ENCODE measurements around the gene RFX2. TPM values are rescaled to one million over a fixed set of nuclear protein-coding genes. Genes with fewer than 3 reads are reported as not detected.

RFX2 gene
- polyA plus RNA-seq, 2 donors, result 5.3 to 8.8 TPM

DNA sequence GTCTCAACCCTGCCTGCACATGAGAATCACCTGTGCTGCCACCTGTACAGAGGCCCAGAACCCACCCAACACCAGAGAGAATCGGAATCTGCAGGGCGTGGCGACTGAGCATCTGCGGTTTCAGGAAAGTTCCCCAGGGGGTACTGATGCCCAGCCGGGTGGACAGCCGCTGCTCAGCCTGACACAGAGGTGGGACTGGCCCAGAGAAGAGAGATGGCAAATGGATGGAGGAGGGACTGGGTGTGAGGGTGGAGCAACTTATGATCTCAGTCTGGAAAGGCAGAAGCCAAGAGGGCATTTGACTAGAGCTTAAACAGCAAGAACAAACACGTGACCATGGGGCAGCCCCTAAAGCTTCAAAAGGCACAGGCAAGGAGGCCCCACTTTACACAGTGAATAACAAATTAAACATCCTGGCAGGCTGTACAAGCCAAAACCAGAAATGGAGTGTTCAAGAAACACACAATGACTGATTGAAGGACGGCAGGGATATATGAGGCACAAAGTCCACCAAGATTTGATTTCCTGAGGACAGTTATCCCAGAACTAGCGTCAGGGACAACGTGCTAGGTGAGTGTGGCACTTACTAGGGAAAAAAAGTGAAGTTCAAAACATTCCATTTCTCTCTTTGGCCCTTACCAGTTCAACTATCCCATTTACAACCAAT lies 135.4 kb downstream of the RFX2 start:
- Histone ChIP-seq H3K27me3 (ENCODE audit: control insufficient read depth in 1 of 2, insufficient read depth in 2 of 2, low read length in 2 of 2) (no peaks in the 10 kb centered on the region), H3K27ac (ENCODE audit: low read depth in 2 of 2, low read length in 1 of 2) (no peak overlapping the region), H3K36me3 (ENCODE audit: control insufficient read depth in 2 of 2, insufficient read depth in 2 of 2, low read length in 1 of 2) (peaks cover 10 to 11% of the 10 kb centered on the region in 2 donors), H3K4me3 (ENCODE audit: low read depth in 1 of 2, low read length in 2 of 2) (no peak overlapping the region), H3K4me1 (ENCODE audit: control insufficient read depth in 2 of 2, insufficient read depth in 2 of 2, low read length in 1 of 2) (peaks cover 4 to 17% of the 10 kb centered on the region in 2 donors), H3K9me3 (ENCODE audit: control insufficient read depth in 2 of 2, insufficient read depth in 1 of 2, low read depth in 1 of 2, low read length in 1 of 2) (no peaks in the 10 kb centered on the region)
- WGBS, 2 donors, result 56 to 59% methylated on average over 10 of the region's 10 CpGs

- H3K27me3 ChIP-seq (ENCODE audit: control insufficient read depth in 1 of 2, insufficient read depth in 2 of 2, low read length in 2 of 2), result no peaks in the 10 kb centered on the region
- H3K27ac ChIP-seq (ENCODE audit: low read depth in 2 of 2, low read length in 1 of 2), result no peak overlapping the region
- H3K9me3 ChIP-seq (ENCODE audit: control insufficient read depth in 2 of 2, insufficient read depth in 1 of 2, low read depth in 1 of 2, low read length in 1 of 2), result no peaks in the 10 kb centered on the region
- H3K4me1 ChIP-seq (ENCODE audit: control insufficient read depth in 2 of 2, insufficient read depth in 2 of 2, low read length in 1 of 2), result peaks cover 6 to 15% of the 10 kb centered on the region in 2 donors
- H3K4me3 ChIP-seq (ENCODE audit: low read depth in 1 of 2, low read length in 2 of 2), result no peak overlapping the region
- H3K36me3 ChIP-seq (ENCODE audit: control insufficient read depth in 2 of 2, insufficient read depth in 2 of 2, low read length in 1 of 2), result peaks cover 10 to 11% of the 10 kb centered on the region in 2 donors
- WGBS, 2 donors, result 78 to 82% methylated on average over 15 of the region's 15 CpGs
Observed at GRCh38 chr19:5973867-5974635, 136.2 kb downstream of the RFX2 start.

DNA sequence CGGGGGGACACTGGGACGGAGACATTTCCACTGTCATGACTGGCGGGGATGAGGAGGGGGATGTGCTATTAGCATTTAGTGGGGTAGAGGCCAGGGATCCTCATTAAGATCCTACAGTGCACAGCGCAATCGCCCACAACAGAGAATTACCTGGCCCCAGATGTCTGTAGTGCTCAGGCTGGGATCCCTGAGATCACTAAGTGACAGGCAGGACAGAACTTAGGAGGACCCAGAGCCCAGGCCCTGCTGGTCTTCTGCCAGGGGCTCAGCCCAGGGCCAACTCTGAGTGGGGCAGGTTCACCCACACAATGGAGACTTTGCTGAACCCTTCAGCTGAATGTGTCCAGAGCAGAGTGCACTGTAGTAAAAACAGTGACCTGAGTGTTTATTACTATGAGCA lies 136.9 kb downstream of the RFX2 start:
- no peak overlapping the region for H3K27ac ChIP-seq (ENCODE audit: low read depth in 2 of 2, low read length in 1 of 2)
- no peaks in the 10 kb centered on the region for H3K9me3 ChIP-seq (ENCODE audit: control insufficient read depth in 2 of 2, insufficient read depth in 1 of 2, low read depth in 1 of 2, low read length in 1 of 2)
- WGBS, 2 donors, result 90 to 92% methylated on average over 5 of the region's 5 CpGs
- H3K4me3 ChIP-seq (ENCODE audit: low read depth in 1 of 2, low read length in 2 of 2), result no peak overlapping the region
- peaks cover 11 to 16% of the 10 kb centered on the region in 2 donors for H3K4me1 ChIP-seq (ENCODE audit: control insufficient read depth in 2 of 2, insufficient read depth in 2 of 2, low read length in 1 of 2)
- no peaks in the 10 kb centered on the region for H3K27me3 ChIP-seq (ENCODE audit: control insufficient read depth in 1 of 2, insufficient read depth in 2 of 2, low read length in 2 of 2)
- peaks cover 10 to 11% of the 10 kb centered on the region in 2 donors for H3K36me3 ChIP-seq (ENCODE audit: control insufficient read depth in 2 of 2, insufficient read depth in 2 of 2, low read length in 1 of 2)

- no peaks in the 10 kb centered on the region for H3K27me3 ChIP-seq (ENCODE audit: control insufficient read depth in 1 of 2, insufficient read depth in 2 of 2, low read length in 2 of 2)
- H3K4me3 ChIP-seq (ENCODE audit: low read depth in 1 of 2, low read length in 2 of 2), result no peak overlapping the region
- H3K27ac ChIP-seq (ENCODE audit: low read depth in 2 of 2, low read length in 1 of 2), result no peak overlapping the region
- peaks cover 11 to 20% of the 10 kb centered on the region in 2 donors for H3K4me1 ChIP-seq (ENCODE audit: control insufficient read depth in 2 of 2, insufficient read depth in 2 of 2, low read length in 1 of 2)
- no peaks in the 10 kb centered on the region for H3K9me3 ChIP-seq (ENCODE audit: control insufficient read depth in 2 of 2, insufficient read depth in 1 of 2, low read depth in 1 of 2, low read length in 1 of 2)
- peaks cover 10 to 11% of the 10 kb centered on the region in 2 donors for H3K36me3 ChIP-seq (ENCODE audit: control insufficient read depth in 2 of 2, insufficient read depth in 2 of 2, low read length in 1 of 2)
- WGBS, 2 donors, result 80 to 83% methylated on average over 9 of the region's 9 CpGs
Observed at GRCh38 chr19:5972355-5972731, 138.0 kb downstream of the RFX2 start.

- H3K27ac ChIP-seq (ENCODE audit: low read depth in 2 of 2, low read length in 1 of 2), result no peak overlapping the region
- peaks cover 10 to 11% of the 10 kb centered on the region in 2 donors for H3K36me3 ChIP-seq (ENCODE audit: control insufficient read depth in 2 of 2, insufficient read depth in 2 of 2, low read length in 1 of 2)
- no peaks in the 10 kb centered on the region for H3K27me3 ChIP-seq (ENCODE audit: control insufficient read depth in 1 of 2, insufficient read depth in 2 of 2, low read length in 2 of 2)
- no peaks in the 10 kb centered on the region for H3K9me3 ChIP-seq (ENCODE audit: control insufficient read depth in 2 of 2, insufficient read depth in 1 of 2, low read depth in 1 of 2, low read length in 1 of 2)
- H3K4me1 ChIP-seq (ENCODE audit: control insufficient read depth in 2 of 2, insufficient read depth in 2 of 2, low read length in 1 of 2), result peaks cover 11 to 17% of the 10 kb centered on the region in 2 donors
- WGBS, 2 donors, result 78 to 92% methylated on average over 2 of the region's 2 CpGs
- no peak overlapping the region for H3K4me3 ChIP-seq (ENCODE audit: low read depth in 1 of 2, low read length in 2 of 2)
Observed at GRCh38 chr19:5971714-5972354, 138.5 kb downstream of the RFX2 start.

GRCh38 chr19:5969476-5969875 lies 140.8 kb downstream of the RFX2 start:
- H3K4me3 ChIP-seq (ENCODE audit: low read depth in 1 of 2, low read length in 2 of 2), result no peak overlapping the region
- WGBS, 2 donors, result 79 to 81% methylated on average over 8 of the region's 8 CpGs
- H3K36me3 ChIP-seq (ENCODE audit: control insufficient read depth in 2 of 2, insufficient read depth in 2 of 2, low read length in 1 of 2), result peaks cover 9 to 10% of the 10 kb centered on the region in 2 donors
- H3K27ac ChIP-seq (ENCODE audit: low read depth in 2 of 2, low read length in 1 of 2), result no peak overlapping the region
- no peaks in the 10 kb centered on the region for H3K27me3 ChIP-seq (ENCODE audit: control insufficient read depth in 1 of 2, insufficient read depth in 2 of 2, low read length in 2 of 2)
- peaks cover 6 to 9% of the 10 kb centered on the region in 2 donors for H3K4me1 ChIP-seq (ENCODE audit: control insufficient read depth in 2 of 2, insufficient read depth in 2 of 2, low read length in 1 of 2)
- H3K9me3 ChIP-seq (ENCODE audit: control insufficient read depth in 2 of 2, insufficient read depth in 1 of 2, low read depth in 1 of 2, low read length in 1 of 2), result no peaks in the 10 kb centered on the region

- H3K36me3 ChIP-seq (ENCODE audit: control insufficient read depth in 2 of 2, insufficient read depth in 2 of 2, low read length in 1 of 2), result peaks cover 5 to 6% of the 10 kb centered on the region in 2 donors
- 31 to 35% methylated on average over 18 of the region's 18 CpGs for WGBS, 2 donors
- peaks cover 6 to 9% of the 10 kb centered on the region in 2 donors for H3K4me1 ChIP-seq (ENCODE audit: control insufficient read depth in 2 of 2, insufficient read depth in 2 of 2, low read length in 1 of 2)
- peak overlapping the region; percentile 44 to 80 for H3K27ac ChIP-seq (ENCODE audit: low read depth in 2 of 2, low read length in 1 of 2)
- H3K9me3 ChIP-seq (ENCODE audit: control insufficient read depth in 2 of 2, insufficient read depth in 1 of 2, low read depth in 1 of 2, low read length in 1 of 2), result no peaks in the 10 kb centered on the region
- no peak overlapping the region for H3K4me3 ChIP-seq (ENCODE audit: low read depth in 1 of 2, low read length in 2 of 2)
- H3K27me3 ChIP-seq (ENCODE audit: control insufficient read depth in 1 of 2, insufficient read depth in 2 of 2, low read length in 2 of 2), result no peaks in the 10 kb centered on the region
Observed at GRCh38 chr19:5968431-5969373, 141.6 kb downstream of the RFX2 start.

DNA sequence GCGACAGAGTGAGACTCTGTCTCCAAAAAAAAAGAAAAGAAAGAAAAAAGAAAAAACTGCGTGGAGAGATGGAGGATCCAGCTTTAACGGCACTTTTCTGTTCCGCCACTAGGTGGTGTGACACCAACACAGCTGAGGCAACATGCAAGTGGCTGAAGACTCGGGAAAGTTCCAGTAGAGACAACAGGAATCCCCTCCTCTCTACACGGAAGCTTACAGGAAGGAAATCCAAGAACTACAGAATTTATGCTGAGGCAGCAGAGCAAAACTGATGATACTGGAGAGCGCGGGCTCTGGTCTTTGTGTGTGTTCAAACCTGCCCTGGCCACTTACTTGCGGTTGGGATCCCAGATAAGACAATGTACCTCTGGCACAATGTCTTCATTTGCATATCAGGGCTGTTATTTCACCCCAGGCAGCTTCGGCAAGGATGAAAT lies 142.3 kb downstream of the RFX2 start:
- peak overlapping the region; percentile 44 to 80 for H3K27ac ChIP-seq (ENCODE audit: low read depth in 2 of 2, low read length in 1 of 2)
- no peak overlapping the region for H3K4me3 ChIP-seq (ENCODE audit: low read depth in 1 of 2, low read length in 2 of 2)
- 5 to 6% methylated on average over 10 of the region's 10 CpGs for WGBS, 2 donors
- H3K27me3 ChIP-seq (ENCODE audit: control insufficient read depth in 1 of 2, insufficient read depth in 2 of 2, low read length in 2 of 2), result no peaks in the 10 kb centered on the region
- peaks cover 8 to 9% of the 10 kb centered on the region in 2 donors for H3K4me1 ChIP-seq (ENCODE audit: control insufficient read depth in 2 of 2, insufficient read depth in 2 of 2, low read length in 1 of 2)
- no peaks in the 10 kb centered on the region for H3K9me3 ChIP-seq (ENCODE audit: control insufficient read depth in 2 of 2, insufficient read depth in 1 of 2, low read depth in 1 of 2, low read length in 1 of 2)
- peaks cover 0 to 2% of the 10 kb centered on the region in 2 donors for H3K36me3 ChIP-seq (ENCODE audit: control insufficient read depth in 2 of 2, insufficient read depth in 2 of 2, low read length in 1 of 2)

DNA sequence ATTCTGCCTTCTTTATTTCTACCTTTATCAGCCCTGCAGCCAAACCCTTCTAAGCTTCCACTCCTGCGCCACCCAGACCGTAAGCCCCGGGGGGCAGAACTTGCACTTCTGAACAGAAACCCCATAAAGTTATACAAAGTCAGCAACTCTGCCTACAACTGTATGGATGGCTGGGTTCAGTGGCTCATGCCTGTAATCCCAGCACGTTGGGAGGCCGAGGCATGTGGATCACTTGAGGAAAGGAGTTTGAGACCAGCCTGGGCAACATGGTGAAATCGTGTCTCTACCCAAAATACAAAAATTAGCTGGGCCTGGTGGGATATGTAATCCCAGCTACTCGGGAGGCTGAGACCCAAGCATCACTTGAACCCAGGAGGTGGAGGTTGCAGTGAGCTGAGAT lies 142.7 kb downstream of the RFX2 start:
- H3K9me3 ChIP-seq (ENCODE audit: control insufficient read depth in 2 of 2, insufficient read depth in 1 of 2, low read depth in 1 of 2, low read length in 1 of 2), result no peaks in the 10 kb centered on the region
- peaks cover 8 to 12% of the 10 kb centered on the region in 2 donors for H3K4me1 ChIP-seq (ENCODE audit: control insufficient read depth in 2 of 2, insufficient read depth in 2 of 2, low read length in 1 of 2)
- no peak overlapping the region for H3K4me3 ChIP-seq (ENCODE audit: low read depth in 1 of 2, low read length in 2 of 2)
- WGBS, 2 donors, result 38 to 44% methylated on average over 7 of the region's 7 CpGs
- peak overlapping the region in 1 of 2 donors; percentile 16 for H3K27ac ChIP-seq (ENCODE audit: low read depth in 2 of 2, low read length in 1 of 2)
- peaks cover 0 to 2% of the 10 kb centered on the region in 2 donors for H3K36me3 ChIP-seq (ENCODE audit: control insufficient read depth in 2 of 2, insufficient read depth in 2 of 2, low read length in 1 of 2)
- no peaks in the 10 kb centered on the region for H3K27me3 ChIP-seq (ENCODE audit: control insufficient read depth in 1 of 2, insufficient read depth in 2 of 2, low read length in 2 of 2)
